AG09319 (cell line): ENCODE results near the gene TMEM132C.

ENCODE experiments used
- DNase-seq: peaks from one replicate; pipeline ENCODE4 v3.0.0-alpha.2; 2010; ENCODE audit warnings: low read depth; ENCODE audit errors: extremely low read depth
- CTCF ChIP-seq: IDR thresholded peaks from 2 replicates; pipeline ENCODE4 v1.5.1; 2011; ENCODE audit warnings: low read depth, mild to moderate bottlenecking, inconsistent platforms, low read length, moderate library complexity

Gene TMEM132C

DNA sequence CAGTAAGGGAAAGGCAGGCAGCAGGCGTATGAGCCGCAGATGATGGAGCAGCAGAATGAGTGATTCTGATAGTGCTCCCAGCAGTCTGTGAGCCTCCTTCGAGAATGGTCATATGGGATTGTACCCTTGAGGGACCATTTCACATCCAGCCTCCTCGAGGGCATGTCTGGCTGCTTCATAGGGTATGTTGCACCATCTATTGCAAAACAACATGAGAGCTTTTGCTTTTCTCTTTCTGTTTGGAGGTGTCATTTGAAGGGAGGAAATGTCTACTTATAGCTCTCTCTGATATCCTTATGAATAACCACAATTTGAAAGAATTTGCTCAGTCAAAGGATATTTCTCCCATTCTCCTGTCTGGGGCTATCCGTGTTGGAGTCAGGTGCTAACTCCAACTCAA is 172.8 kb downstream of the TMEM132C start:
- no peak for DNase-seq
- no peak for TF ChIP-seq CTCF

GRCh38 chr12:128442096-128442495 is 175.1 kb downstream of the TMEM132C start:
- no peak for TF ChIP-seq CTCF

GRCh38 chr12:128444598-128444997 is 177.6 kb downstream of the TMEM132C start:
- no peak for DNase-seq
- no peak for TF ChIP-seq CTCF

More at GRCh38 chr12:128442096-128442495, 175.1 kb downstream of the TMEM132C start:
- DNase-seq: no peak

- DNase-seq: no peak
- TF ChIP-seq CTCF: no peak
Observed at GRCh38 chr12:128445415-128446127, 178.6 kb downstream of the TMEM132C start.

- no peak for DNase-seq
- no peak for TF ChIP-seq CTCF
Observed at GRCh38 chr12:128449146-128449894, 182.3 kb downstream of the TMEM132C start.

- TF ChIP-seq CTCF: no peak
- DNase-seq: no peak
Observed at GRCh38 chr12:128450810-128451209, 183.8 kb downstream of the TMEM132C start.

GRCh38 chr12:128455851-128456250 is 188.9 kb downstream of the TMEM132C start:
- TF ChIP-seq CTCF: no peak
- no peak for DNase-seq
